Endothelial cell of umbilical vein (primary cell): ENCODE measurements around the gene LRRC8D. TPM values are rescaled to one million over a fixed set of nuclear protein-coding genes. Genes with fewer than 3 reads are reported as not detected.

Source experiments
- BruUV-seq: library from RNA; stranded (reverse); fragments of 400-500 nt; replicated peaks from 2 replicates; lab custom pipeline; 2021; lab: Mats Ljungman, UMichigan
- CTCF ChIA-PET: fragments of 300-600, 350-600 bp; sonication (Branson Sonifier 250); formaldehyde crosslinking; loops from one replicate; lab custom pipeline; 2021; ENCODE audit warnings: antibody characterized with exemption, inconsistent platforms; lab: Charles Lee
- POLR2A ChIA-PET: fragments of 300-600, 350-600 bp; sonication (Branson Sonifier 250); formaldehyde crosslinking; loops from one replicate; lab custom pipeline; 2021; ENCODE audit warnings: antibody characterized with exemption, inconsistent platforms; lab: Charles Lee
- DNase-seq: peaks from one replicate; pipeline ENCODE4 v3.0.0-alpha.2; 2011; ENCODE audit warnings: low read depth, low spot score
- FAIRE-seq: peaks from 2 replicates; lab custom pipeline; 2011; peaks lifted over from hg19 to GRCh38; lab: Jason Lieb, UNC
- H2AFZ ChIP-seq: 2 replicates; pipeline ENCODE4 v1.6.0; 2012; ENCODE audit warnings: low read depth, low read length, control low read depth, inconsistent platforms
- H3K27ac ChIP-seq: 2 replicates; pipeline ENCODE4 v1.5.1; 2011; ENCODE audit warnings: low read depth, mild to moderate bottlenecking, control low read depth, low read length, moderate library complexity; ENCODE audit not compliant: insufficient read depth
- H3K27me3 ChIP-seq, 2 experiments: 2 replicates each; pipeline versions ENCODE4 v1.6.0 to v1.6.1; 2011; ENCODE audit warnings: low read length in 2 of 2, mixed read lengths in 1 of 2; ENCODE audit not compliant: control insufficient read depth in 2 of 2, insufficient read depth in 2 of 2
- H3K36me3 ChIP-seq, 2 experiments: 2 replicates in 1 of 2; 3 replicates in 1 of 2; pipeline ENCODE4 v1.5.1; 2011; ENCODE audit warnings: low read length in 2 of 2, mild to moderate bottlenecking in 1 of 2, moderate library complexity in 1 of 2; ENCODE audit not compliant: control insufficient read depth in 2 of 2, insufficient read depth in 2 of 2; ENCODE audit errors: extremely low read depth in 1 of 2
- H3K4me1 ChIP-seq: 3 replicates; pipeline ENCODE4 v1.5.1; 2011; ENCODE audit warnings: mild to moderate bottlenecking, low read length; ENCODE audit not compliant: control insufficient read depth, insufficient read depth; ENCODE audit errors: extremely low read depth
- H3K4me2 ChIP-seq: 2 replicates; pipeline ENCODE4 v1.6.1; 2011; ENCODE audit warnings: low read length, control low read depth, mixed read lengths; ENCODE audit not compliant: insufficient read depth
- H3K4me3 ChIP-seq, 3 experiments: fragments of 200-600 bp in 1 of 3; sonication (generic), shearing (Covaris generic) in 1 of 3; replicated peaks in 1 of 3; 2 replicates each; pipeline ENCODE4 v1.5.1; 2011 to 2016; ENCODE audit warnings: control low read depth in 3 of 3, low read length in 3 of 3, mild to moderate bottlenecking in 2 of 3, inconsistent platforms in 1 of 3, low read depth in 1 of 3, moderate library complexity in 1 of 3; ENCODE audit not compliant: insufficient read depth in 1 of 3
- H3K79me2 ChIP-seq: 2 replicates; pipeline ENCODE4 v1.6.0; 2012; ENCODE audit warnings: low read length, inconsistent platforms; ENCODE audit not compliant: control insufficient read depth, insufficient read depth
- H3K9ac ChIP-seq: replicated peaks from 2 replicates; pipeline ENCODE3; 2011; ENCODE audit warnings: low read length, control low read depth; ENCODE audit not compliant: insufficient read depth; ENCODE audit errors: extremely low read depth
- H3K9me1 ChIP-seq: replicated peaks from 3 replicates; pipeline ENCODE4 v1.6.0; 2011; ENCODE audit warnings: mild to moderate bottlenecking, low read length; ENCODE audit not compliant: control insufficient read depth, insufficient read depth; ENCODE audit errors: extremely low read depth
- H3K9me3 ChIP-seq: replicated peaks from 2 replicates; pipeline ENCODE4 v1.5.1; 2012; ENCODE audit warnings: low read length, inconsistent platforms; ENCODE audit not compliant: control insufficient read depth, insufficient read depth
- H4K20me1 ChIP-seq: replicated peaks from 2 replicates; pipeline ENCODE3; 2011; ENCODE audit warnings: mild to moderate bottlenecking, low read length; ENCODE audit not compliant: control insufficient read depth, insufficient read depth; ENCODE audit errors: extremely low read depth
- FOS ChIP-seq: IDR thresholded peaks from 2 replicates; pipeline ENCODE4 v1.6.1; 2011; ENCODE audit warnings: mild to moderate bottlenecking, low read length, moderate library complexity, borderline replicate concordance; ENCODE audit not compliant: insufficient read depth
- GATA2 ChIP-seq: IDR thresholded peaks from 2 replicates; pipeline ENCODE4 v1.7.0; 2011; ENCODE audit warnings: low read depth, mild to moderate bottlenecking, moderate library complexity, mixed read lengths, low read length; ENCODE audit not compliant: insufficient read length, insufficient read depth
- POLR2A ChIP-seq: IDR thresholded peaks from 2 replicates; pipeline ENCODE4 v1.6.1; 2012; ENCODE audit warnings: low read depth, mild to moderate bottlenecking, control low read depth, low read length
- POLR2AphosphoS5 ChIP-seq: IDR thresholded peaks from 2 replicates; pipeline ENCODE4 v1.6.1; 2012; ENCODE audit warnings: low read depth, mild to moderate bottlenecking, control low read depth, low read length, moderate library complexity; ENCODE audit not compliant: insufficient read depth
- dilution Hi-C: fragments of 300-500 bp; cut with MboI; formaldehyde crosslinking; loops from one replicate; pipeline ENCODE4 v1.15.0; 2019; ENCODE audit warnings: low sequenced_read_pairs; ENCODE audit not compliant: extremely low pct_ligation_motif_present
- intact Hi-C: fragments of 100-400 bp; cut with micrococcal nuclease; formaldehyde crosslinking; loops from one replicate; pipeline ENCODE4 v1.10.0; 2022
- polyA plus RNA-seq, 4 experiments: library from polyadenylated mRNA; depleted of rRNA in 3 of 4; stranded (reverse) in 3 of 4; unstranded in 1 of 4; fragments of >200 nt; gene quantifications; 2 replicates each; pipeline versions ENCODE4 v1.2.1 to v1.2.3, GENCODE V29; 2011 to 2012; ENCODE audit warnings: missing spikeins in 1 of 4
- total RNA-seq: library from RNA; stranded (reverse); gene quantifications from 2 replicates; pipeline ENCODE4 v1.2.3, GENCODE V29; 2021
- TF ChIP-seq, protein P1 (sequence below): IDR thresholded peaks from 2 replicates; pipeline ENCODE4 v1.6.1; 2011; ENCODE audit not compliant: insufficient read depth, insufficient read length
- TF ChIP-seq, protein P2 (sequence below), 2 donors: IDR thresholded peaks; 1 replicate in 1 of 2; 2 replicates in 1 of 2; pipeline ENCODE4 v1.5.1; 2011; ENCODE audit warnings: low read length in 2 of 2, mild to moderate bottlenecking in 2 of 2, moderate library complexity in 2 of 2, control low read depth in 1 of 2, inconsistent platforms in 1 of 2, low read depth in 1 of 2; ENCODE audit not compliant: insufficient read depth in 1 of 2; ENCODE audit errors: extremely low read depth in 1 of 2

The LRRC8D gene
- total and polyA plus RNA-seq, 2 donors (not counting 3 experiments of a cell fraction or from before 2014, with no cell fraction given) = 31.9 to 37.7 TPM

DNA sequence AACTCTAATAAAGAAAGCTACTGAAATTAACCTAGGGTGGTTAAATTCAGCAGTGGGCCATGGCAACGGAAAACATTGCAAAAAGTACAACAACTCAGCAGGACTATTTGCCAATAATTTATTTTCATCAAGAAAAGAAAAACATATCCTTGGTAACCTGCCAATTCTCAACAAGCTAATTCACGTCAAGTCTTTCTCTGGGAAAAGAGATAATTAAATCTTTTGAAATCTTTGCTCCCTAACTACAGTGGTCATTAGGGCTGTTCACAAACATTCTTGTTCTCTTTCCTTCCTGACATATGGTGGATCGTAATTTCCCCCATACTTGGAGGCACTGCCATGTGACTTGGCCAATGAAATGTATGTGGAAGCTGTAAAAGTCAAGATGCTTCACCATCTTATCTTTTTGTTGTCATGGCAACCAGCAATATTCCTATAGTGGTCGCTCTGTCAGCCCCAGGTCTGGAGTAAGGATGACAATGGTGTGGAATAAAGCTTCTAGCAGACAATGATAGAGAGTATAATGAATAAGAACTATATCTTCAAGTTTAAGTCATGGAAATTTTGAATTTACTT, 144.4 kb downstream of the LRRC8D start:
- TF ChIP-seq GATA2 = no peak
- no peak for TF ChIP-seq FOS
- TF ChIP-seq POLR2A = no peak
- TF ChIP-seq, protein P1, sequence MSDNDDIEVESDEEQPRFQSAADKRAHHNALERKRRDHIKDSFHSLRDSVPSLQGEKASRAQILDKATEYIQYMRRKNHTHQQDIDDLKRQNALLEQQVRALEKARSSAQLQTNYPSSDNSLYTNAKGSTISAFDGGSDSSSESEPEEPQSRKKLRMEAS = no peak
- no peak for TF ChIP-seq POLR2AphosphoS5
- TF ChIP-seq, protein P2, sequence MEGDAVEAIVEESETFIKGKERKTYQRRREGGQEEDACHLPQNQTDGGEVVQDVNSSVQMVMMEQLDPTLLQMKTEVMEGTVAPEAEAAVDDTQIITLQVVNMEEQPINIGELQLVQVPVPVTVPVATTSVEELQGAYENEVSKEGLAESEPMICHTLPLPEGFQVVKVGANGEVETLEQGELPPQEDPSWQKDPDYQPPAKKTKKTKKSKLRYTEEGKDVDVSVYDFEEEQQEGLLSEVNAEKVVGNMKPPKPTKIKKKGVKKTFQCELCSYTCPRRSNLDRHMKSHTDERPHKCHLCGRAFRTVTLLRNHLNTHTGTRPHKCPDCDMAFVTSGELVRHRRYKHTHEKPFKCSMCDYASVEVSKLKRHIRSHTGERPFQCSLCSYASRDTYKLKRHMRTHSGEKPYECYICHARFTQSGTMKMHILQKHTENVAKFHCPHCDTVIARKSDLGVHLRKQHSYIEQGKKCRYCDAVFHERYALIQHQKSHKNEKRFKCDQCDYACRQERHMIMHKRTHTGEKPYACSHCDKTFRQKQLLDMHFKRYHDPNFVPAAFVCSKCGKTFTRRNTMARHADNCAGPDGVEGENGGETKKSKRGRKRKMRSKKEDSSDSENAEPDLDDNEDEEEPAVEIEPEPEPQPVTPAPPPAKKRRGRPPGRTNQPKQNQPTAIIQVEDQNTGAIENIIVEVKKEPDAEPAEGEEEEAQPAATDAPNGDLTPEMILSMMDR (IDR thresholded peaks at IDR 0.05; ENCODE audit: extremely low read depth in 1 of 2, insufficient read depth in 1 of 2, low read depth in 1 of 2, low read length in 2 of 2) = no peak
- FAIRE-seq (peak; percentile 64), DNase-seq (peak; percentile 73)
- no peaks in the 10 kb centered on the region for H3K27me3 ChIP-seq
- no TSS peak for BruUV-seq
- H3K4me2 ChIP-seq = no peak overlapping the region
- intact Hi-C loops (no loop called here), dilution Hi-C loops (no loop called here)
- ChIA-PET CTCF (interaction anchor here (1.0 to 1.2 kb wide), 3 partner anchors 19 to 161 kb away, joined by 3 to 4 read pairs (median 3); no protein-coding TSS in a partner anchor), POLR2A (interaction anchor here (0.7 kb wide), 1 partner anchor 416 kb away, joined by 5 read pairs; no protein-coding TSS in a partner anchor)
- no peaks in the 10 kb centered on the region for H3K79me2 ChIP-seq
- H3K4me3 ChIP-seq = no peak overlapping the region
- H2AFZ ChIP-seq = no peak overlapping the region
- no peaks in the 10 kb centered on the region for H4K20me1 ChIP-seq
- no peaks in the 10 kb centered on the region for H3K9me3 ChIP-seq
- peaks cover 6% of the 10 kb centered on the region for H3K4me1 ChIP-seq
- no peaks in the 10 kb centered on the region for H3K36me3 ChIP-seq
- H3K27ac ChIP-seq = no peak overlapping the region
- no peak overlapping the region for H3K9ac ChIP-seq
- H3K9me1 ChIP-seq = no peaks in the 10 kb centered on the region
